ENCODE measurements around the gene USP20.

Gene USP20

DNA sequence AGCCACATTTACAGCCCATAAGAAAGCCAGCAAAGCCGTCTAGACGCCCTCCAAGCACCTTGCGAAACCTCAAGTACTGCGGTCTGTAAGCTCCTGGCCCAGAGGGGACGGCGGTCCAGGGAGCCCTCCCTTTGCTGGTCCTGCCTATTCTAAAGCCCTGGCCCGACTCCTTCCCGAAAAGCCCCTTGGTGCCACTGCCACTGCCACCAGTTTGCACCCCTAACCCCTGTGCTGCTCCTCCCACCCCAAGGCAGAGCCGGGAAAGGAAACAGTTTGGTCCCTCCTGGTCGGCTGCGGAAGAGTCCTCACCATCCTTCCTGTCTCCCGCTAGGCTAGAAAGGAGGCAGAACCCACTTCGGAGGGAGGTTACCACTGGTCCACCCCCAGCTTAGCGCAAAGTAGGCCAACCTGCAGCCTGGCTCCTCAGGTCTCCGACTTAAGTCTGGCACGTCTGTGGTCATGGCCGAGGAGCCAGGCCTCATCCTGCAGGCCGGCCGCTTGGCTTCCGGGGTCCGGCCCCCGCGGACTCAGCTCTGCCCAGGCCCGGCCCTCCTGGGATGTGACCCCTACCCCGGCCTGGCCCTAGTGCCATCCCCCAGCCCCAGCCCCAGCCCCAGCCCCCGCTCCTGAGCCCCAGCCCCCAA, 12.2 kb upstream of the USP20 start:
- in situ Hi-C loops (cut with HindIII; ENCODE audit: low sequenced_read_pairs): loop anchor here (5.0 kb wide), 1 partner anchor 46 kb away; no protein-coding TSS in a partner anchor

- in situ Hi-C loops (cut with HindIII; ENCODE audit: low sequenced_read_pairs): loop anchor here (5.0 kb wide), 1 partner anchor 46 kb away; no protein-coding TSS in a partner anchor
Measured at GRCh38 chr9:129823542-129823934, 11.7 kb upstream of the USP20 start.

DNA sequence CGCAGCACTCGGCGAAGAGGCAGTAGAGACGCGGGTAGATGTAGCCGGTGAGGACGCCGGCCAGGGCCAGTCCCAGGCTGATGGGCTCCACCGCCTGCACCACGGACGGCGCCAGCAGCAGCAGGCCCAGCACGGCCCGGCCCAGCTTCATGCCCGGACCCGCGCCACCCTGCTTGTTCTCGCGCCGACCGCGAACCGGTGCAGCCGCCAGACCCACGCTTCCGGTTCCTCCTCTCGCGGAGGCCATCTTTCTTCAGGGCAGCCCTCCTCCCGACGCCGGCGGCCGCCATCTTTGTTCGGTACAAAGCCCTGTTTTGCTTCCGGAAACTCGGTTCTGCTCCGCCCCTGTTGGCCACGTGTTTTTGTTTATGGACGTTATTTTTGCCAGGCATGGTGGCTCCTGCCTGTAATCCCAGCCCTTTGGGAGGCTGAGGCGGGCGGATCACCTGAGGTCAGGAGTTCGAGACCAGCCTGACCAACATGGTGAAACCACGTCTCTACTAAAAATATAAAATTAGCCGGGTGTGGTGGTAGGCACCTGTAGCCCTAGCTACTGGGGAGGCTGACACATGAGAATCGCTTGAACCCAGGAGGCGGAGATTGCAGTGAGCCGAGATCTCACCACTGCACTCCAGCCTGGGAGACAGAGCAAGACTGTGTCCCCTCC, 11.2 kb upstream of the USP20 start, which contains the start of gene TOR1A:
TSS of gene TOR1A (minus strand) at position 202 of the 667 bp plus-strand sequence. CDS start at position 151, 51 bp downstream.
- in situ Hi-C loops (cut with HindIII; ENCODE audit: low sequenced_read_pairs): loop anchor here (5.0 kb wide), 1 partner anchor 47 kb away; no protein-coding TSS in a partner anchor

GRCh38 chr9:129826344-129826743, 8.9 kb upstream of the USP20 start:
- in situ Hi-C loops (cut with HindIII; ENCODE audit: low sequenced_read_pairs): loop anchor here (25.0 kb wide), 1 partner anchor 436 kb away; the partner anchor contains the start of gene HMCN2

- in situ Hi-C loops (cut with HindIII; ENCODE audit: low sequenced_read_pairs): loop anchor here (25.0 kb wide), 1 partner anchor 436 kb away; the partner anchor contains the start of gene HMCN2
Measured at GRCh38 chr9:129826759-129827158, 8.5 kb upstream of the USP20 start.

GRCh38 chr9:129828051-129828450, 7.2 kb upstream of the USP20 start:
- in situ Hi-C loops (cut with HindIII; ENCODE audit: low sequenced_read_pairs): loop anchor here (25.0 kb wide), 1 partner anchor 434 kb away; the partner anchor contains the start of gene HMCN2

GRCh38 chr9:129828969-129829368, 6.3 kb upstream of the USP20 start:
- in situ Hi-C loops (cut with HindIII; ENCODE audit: low sequenced_read_pairs): loop anchor here (25.0 kb wide), 1 partner anchor 433 kb away; the partner anchor contains the start of gene HMCN2

GRCh38 chr9:129832982-129833381, 2.3 kb upstream of the USP20 start:
- in situ Hi-C loops (cut with HindIII; ENCODE audit: low sequenced_read_pairs): loop anchor here (10.0 to 25.0 kb wide), 2 partner anchors 222 to 429 kb away; partner anchors contain the start of genes GPR107 and HMCN2

DNA sequence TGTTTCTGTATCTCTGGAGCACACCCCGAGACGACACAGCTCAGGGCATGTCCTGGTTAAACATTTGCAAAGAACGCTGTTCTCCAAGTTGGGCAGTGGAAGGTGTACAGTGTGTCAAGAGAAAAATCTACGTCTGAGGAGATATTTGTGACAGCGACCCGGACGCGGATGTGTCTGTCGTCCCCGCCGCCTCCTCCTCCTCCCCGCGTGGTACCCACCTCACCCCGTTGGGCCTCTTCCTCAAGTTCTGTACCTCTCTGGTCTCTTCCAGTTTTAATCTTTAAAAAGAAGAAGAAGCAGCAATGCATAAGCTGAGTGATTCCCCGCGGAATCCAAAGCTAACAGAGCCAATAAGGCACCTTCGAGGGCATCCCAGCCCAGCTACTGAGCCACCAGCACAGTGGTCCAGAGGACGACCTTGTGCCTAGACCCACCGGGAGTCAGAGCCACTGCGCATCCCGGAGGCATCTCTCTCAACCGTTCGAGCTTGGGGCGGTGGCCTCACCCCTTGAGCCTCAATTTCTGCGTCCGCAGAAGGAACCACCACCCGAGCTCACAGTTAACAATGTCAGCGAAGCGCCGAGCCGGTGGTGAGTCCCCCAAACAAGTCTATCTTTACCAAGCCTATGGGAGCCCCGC, 650 bp upstream of the USP20 start:
- in situ Hi-C loops (cut with HindIII; ENCODE audit: low sequenced_read_pairs): loop anchor here (10.0 to 25.0 kb wide), 2 partner anchors 220 to 428 kb away; partner anchors contain the start of genes GPR107 and HMCN2

GRCh38 chr9:129835860-129836223, 584 bp downstream of the USP20 start:
- in situ Hi-C loops (cut with HindIII; ENCODE audit: low sequenced_read_pairs): loop anchor here (10.0 to 25.0 kb wide), 2 partner anchors 219 to 426 kb away; partner anchors contain the start of genes GPR107 and HMCN2

- in situ Hi-C loops (cut with HindIII; ENCODE audit: low sequenced_read_pairs): loop anchor here (10.0 to 25.0 kb wide), 2 partner anchors 218 to 426 kb away; partner anchors contain the start of genes GPR107 and HMCN2
Measured at GRCh38 chr9:129836311-129837007, 1.2 kb downstream of the USP20 start.

DNA sequence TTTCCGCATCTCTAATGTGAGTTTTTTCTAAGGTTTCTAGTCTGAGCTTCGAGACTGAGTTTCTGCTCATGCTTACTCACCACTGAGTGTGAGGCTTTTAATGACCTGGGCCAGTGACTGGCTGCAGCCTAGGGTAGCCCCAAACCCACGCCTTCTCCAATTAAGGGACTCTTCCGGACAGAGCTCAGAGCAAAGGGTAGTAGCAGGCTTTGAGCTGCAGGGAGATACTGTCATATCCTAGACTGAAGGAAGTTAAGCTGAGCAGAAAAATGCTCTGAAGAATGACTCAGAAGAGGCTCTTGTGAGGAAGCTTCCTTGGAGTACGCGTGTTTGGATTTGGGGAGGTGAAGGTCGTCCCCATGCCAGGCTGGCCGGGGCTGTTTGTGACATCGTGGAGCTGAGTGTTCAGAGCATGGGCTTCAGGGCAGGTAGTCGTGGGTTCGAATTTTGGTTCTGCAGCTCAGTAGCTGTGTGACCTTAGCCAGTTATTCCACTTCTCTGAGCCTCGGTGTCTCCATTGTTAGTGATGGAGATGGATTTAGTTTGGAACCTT, 3.5 kb downstream of the USP20 start:
- in situ Hi-C loops (cut with HindIII; ENCODE audit: low sequenced_read_pairs): loop anchor here (10.0 to 25.0 kb wide), 2 partner anchors 216 to 424 kb away; partner anchors contain the start of genes GPR107 and HMCN2

GRCh38 chr9:129839324-129840023, 4.2 kb downstream of the USP20 start:
- in situ Hi-C loops (cut with HindIII; ENCODE audit: low sequenced_read_pairs): loop anchor here (10.0 to 25.0 kb wide), 2 partner anchors 215 to 423 kb away; partner anchors contain the start of genes GPR107 and HMCN2

GRCh38 chr9:129840034-129840433, 4.8 kb downstream of the USP20 start:
- in situ Hi-C loops (cut with HindIII; ENCODE audit: low sequenced_read_pairs): loop anchor here (25.0 kb wide), 1 partner anchor 422 kb away; the partner anchor contains the start of gene HMCN2

DNA sequence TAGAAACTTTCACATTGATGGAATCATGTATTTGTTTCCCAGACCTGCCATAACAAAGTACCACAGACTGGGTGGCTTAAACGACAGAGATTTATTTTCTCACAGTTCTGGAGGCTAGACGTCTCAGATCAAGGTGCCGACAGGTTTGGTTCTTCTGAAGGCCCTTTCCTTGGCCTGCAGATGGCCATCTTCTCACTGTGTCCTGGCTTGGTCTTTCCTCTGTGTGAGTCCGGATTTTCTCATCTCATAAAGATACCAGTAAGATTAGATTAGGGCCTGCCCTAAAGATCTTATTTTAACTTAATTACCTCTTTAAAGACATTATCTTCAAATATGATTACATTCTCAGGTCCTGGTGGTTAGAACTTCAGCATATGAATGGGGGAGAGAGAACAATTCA, 5.8 kb downstream of the USP20 start:
- in situ Hi-C loops (cut with HindIII; ENCODE audit: low sequenced_read_pairs): loop anchor here (25.0 kb wide), 1 partner anchor 421 kb away; the partner anchor contains the start of gene HMCN2

DNA sequence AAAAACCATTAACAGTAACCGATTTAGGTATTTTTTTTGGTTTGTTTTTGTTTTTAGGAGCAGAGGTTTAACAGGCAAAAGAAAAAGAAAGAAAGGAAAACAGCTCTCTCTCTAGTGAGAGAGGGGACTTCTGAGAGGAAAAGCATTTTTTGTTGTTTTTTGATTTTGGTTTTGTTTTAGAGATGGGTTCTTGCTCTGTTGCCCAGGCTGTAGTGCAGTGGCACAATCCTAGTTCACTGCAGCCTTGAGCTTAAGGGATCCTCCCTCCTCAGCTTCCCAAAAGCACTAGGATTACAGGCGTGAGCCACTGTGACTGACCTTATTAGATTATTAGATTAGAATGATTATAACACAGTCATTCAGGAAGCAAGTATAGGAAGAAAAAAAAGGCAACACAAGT, 10.1 kb downstream of the USP20 start:
- in situ Hi-C loops (cut with HindIII; ENCODE audit: low sequenced_read_pairs): loop anchor here (25.0 kb wide), 1 partner anchor 417 kb away; the partner anchor contains the start of gene HMCN2

DNA sequence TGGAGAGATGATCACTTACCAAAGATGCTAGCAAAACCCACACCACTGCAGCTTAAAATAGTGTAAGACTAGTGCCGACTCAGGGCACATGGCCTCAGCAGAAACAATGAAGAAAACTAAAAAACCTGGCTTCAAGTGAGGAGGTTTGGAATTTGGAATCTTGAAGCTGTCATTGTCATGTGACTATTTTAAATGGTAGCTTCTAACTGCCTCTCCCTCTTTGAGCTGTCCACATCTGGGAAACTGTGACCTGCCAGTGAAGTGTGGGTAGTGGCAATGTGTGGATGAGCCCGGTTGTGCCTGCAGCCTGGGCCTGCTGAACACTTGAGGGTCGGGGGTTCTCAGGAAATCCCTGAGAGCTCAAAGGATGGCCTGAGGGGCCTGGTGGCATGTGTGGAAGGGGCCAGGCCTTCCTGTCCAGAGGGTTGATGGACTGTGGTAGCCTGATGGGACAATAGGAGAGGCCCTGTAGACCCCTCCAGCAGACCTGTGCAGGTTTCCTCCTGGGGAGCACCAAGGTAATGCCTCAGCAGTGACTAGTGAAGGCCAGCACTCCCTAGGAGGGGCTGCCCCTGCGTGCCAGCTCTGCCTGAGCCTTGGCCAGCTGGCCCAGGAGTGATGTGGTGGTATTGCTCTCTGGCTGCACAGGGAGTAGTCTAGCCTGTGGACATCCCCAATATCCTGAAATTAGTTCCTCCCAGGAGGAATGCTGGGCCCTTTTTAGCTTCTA, 13.6 kb downstream of the USP20 start:
- in situ Hi-C loops (cut with HindIII; ENCODE audit: low sequenced_read_pairs): loop anchor here (25.0 kb wide), 1 partner anchor 413 kb away; the partner anchor contains the start of gene HMCN2

- in situ Hi-C loops (cut with HindIII; ENCODE audit: low sequenced_read_pairs): loop anchor here (25.0 kb wide), 1 partner anchor 412 kb away; the partner anchor contains the start of gene HMCN2
Measured at GRCh38 chr9:129849901-129850300, 14.6 kb downstream of the USP20 start.
